Astrocyte of the spinal cord (primary cell): Measurements from ENCODE around the gene NMUR1.

Experiments
- DNase-seq: peaks from one replicate; pipeline ENCODE4 v3.0.0; 2011; ENCODE audit warnings: low read depth, low spot score
- H3K4me3 ChIP-seq: 2 replicates; pipeline ENCODE4 v1.5.1; 2011; ENCODE audit warnings: low read depth, mild to moderate bottlenecking, low read length, moderate library complexity
- in situ Hi-C: cut with HindIII; loops from 2 replicates; pipeline ENCODE4 v1.10.0; 2017; ENCODE audit warnings: low sequenced_read_pairs
- TF ChIP-seq, protein P1 (sequence below): IDR thresholded peaks from 2 replicates; pipeline ENCODE4 v1.5.1; 2012; ENCODE audit warnings: low read depth, mild to moderate bottlenecking, low read length, inconsistent platforms

Gene NMUR1

DNA sequence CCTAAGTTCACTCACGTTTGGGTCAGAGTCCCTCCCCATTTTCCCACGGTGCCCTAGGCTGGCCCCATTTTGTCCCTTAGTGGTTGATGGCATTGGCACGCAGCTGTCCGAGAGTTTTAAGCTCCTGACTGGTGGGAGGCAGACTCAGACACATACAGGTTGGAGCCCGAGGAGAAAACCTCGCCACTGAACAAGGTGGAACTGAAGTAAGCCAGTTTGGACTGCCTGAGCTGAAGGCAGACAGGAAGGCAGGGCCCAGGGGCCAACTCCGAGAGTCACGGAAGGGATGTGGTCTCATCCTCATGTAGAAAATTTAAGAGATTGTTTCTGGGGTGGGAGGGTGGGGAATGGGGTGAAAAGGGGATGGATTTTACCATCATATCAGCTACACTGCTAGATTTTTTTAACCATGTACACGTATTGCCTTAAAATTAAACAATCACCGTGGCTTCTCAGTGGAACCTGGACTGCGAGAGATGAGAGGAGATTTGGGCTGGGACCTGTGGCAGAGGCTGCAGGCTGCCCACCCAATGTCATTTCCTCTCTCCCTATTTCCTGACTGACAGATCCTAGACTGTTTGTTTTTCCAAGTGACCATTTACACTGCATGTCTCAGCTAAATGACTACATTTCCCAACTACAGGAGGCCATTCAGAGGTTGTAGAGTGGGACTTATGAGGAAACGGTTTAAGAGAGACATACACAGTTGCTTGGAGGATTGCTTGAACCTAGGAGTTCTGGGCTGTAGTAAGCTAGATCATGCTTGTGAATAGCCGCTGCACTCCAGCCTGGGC is 19.4 kb upstream of the NMUR1 start:
- no peak overlapping the region for H3K4me3 ChIP-seq
- TF ChIP-seq, protein P1, sequence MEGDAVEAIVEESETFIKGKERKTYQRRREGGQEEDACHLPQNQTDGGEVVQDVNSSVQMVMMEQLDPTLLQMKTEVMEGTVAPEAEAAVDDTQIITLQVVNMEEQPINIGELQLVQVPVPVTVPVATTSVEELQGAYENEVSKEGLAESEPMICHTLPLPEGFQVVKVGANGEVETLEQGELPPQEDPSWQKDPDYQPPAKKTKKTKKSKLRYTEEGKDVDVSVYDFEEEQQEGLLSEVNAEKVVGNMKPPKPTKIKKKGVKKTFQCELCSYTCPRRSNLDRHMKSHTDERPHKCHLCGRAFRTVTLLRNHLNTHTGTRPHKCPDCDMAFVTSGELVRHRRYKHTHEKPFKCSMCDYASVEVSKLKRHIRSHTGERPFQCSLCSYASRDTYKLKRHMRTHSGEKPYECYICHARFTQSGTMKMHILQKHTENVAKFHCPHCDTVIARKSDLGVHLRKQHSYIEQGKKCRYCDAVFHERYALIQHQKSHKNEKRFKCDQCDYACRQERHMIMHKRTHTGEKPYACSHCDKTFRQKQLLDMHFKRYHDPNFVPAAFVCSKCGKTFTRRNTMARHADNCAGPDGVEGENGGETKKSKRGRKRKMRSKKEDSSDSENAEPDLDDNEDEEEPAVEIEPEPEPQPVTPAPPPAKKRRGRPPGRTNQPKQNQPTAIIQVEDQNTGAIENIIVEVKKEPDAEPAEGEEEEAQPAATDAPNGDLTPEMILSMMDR, result no peak
- DNase-seq, result no peak
- in situ Hi-C loops, result no loop called here

DNA sequence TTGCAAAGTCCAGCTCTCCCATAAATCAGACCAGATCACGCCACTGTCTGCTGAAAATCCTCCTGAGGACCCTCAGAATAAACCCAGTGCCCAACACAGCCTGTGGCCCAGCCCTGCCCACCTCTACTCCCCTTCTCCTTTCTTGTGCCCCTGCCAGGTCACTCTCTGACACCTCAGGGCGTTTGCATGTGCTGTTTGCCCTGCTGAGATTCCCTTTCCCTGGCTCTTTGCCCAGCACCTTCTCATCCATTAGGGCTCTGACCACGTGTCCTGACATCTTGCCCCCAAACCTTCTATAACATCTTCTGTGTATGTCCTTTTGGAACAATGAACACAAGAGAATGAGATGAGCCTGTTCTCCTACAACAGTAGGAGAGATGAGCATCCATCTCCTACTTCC is 18.5 kb upstream of the NMUR1 start:
- TF ChIP-seq, protein P1, result no peak
- in situ Hi-C loops, result no loop called here
- no peak for DNase-seq

DNA sequence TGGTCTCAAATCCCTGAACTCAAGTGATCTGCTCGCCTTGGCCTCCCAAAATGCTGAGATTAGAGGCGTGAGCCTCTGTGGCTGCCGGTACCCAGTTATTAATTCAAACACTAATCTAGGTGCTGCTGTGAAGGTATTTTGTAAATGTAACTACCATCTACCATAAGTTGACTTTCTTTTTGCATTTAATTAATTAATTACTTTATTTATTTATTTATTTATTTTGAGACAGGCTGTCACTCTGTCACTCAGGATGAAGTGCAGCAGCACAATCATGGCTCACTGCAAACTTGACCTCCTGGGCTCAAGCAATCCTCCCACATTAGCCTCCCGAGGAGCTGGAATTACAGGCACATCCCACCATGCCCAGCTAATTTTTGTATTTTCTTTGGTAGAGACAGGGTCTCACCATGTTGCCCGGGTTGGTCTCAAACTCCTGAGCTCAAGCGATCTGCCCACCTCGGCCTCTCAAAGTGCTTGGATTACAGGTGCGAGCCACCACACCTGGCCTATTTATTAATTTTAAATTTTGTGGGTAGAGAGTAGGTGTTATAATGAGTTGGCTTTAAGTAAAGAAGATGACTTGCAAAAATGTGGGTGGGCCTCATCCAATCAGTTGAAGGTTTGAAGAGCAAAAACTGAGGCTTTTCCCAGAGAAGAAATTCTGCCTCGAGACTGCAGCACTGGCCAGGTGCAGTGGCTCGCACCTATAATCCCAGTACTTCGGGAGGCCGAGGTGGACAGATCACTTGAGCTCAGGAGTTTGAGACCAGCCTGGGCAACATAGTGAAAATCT is 17.3 kb upstream of the NMUR1 start:
- TF ChIP-seq, protein P1, result no peak
- no peak for DNase-seq
- in situ Hi-C loops, result no loop called here
- no peak overlapping the region for H3K4me3 ChIP-seq

More for the DNA sequence above, 18.5 kb upstream of the NMUR1 start:
- H3K4me3 ChIP-seq, result no peak overlapping the region

DNA sequence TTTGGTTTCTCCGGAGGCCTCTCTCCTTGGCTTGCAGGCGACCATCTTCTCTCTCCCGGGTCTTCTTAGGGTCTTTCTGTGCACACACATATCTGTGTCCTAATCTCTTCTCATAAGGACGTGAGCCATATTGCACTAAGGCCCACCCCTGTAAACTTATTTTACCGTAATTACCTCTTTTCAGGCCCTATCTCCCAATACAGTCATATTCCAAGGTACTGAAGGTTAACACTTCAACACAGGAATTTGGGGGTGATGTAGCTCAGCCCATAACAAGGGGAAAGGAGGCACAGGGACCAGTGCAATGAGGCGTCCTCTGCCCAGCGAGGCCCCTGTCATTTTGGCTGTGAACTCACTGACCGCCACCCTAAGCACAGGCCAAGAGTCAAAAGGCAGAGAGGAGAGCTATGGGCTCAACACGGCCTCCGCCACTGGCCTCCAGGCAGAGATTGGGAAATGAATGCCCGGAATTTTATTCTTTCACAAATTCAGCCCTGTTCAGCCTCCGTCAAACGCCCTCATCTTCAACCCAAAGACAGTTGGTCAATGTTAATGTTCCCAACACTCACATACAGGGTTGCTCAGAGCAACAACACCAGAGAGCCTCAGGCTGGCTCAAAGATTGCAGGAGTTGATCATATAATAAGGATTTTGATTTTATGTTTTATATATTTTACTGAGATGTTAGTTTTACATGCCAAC is 15.9 kb upstream of the NMUR1 start:
- in situ Hi-C loops, result no loop called here
- H3K4me3 ChIP-seq, result no peak overlapping the region
- no peak for DNase-seq
- TF ChIP-seq, protein P1, result no peak

DNA sequence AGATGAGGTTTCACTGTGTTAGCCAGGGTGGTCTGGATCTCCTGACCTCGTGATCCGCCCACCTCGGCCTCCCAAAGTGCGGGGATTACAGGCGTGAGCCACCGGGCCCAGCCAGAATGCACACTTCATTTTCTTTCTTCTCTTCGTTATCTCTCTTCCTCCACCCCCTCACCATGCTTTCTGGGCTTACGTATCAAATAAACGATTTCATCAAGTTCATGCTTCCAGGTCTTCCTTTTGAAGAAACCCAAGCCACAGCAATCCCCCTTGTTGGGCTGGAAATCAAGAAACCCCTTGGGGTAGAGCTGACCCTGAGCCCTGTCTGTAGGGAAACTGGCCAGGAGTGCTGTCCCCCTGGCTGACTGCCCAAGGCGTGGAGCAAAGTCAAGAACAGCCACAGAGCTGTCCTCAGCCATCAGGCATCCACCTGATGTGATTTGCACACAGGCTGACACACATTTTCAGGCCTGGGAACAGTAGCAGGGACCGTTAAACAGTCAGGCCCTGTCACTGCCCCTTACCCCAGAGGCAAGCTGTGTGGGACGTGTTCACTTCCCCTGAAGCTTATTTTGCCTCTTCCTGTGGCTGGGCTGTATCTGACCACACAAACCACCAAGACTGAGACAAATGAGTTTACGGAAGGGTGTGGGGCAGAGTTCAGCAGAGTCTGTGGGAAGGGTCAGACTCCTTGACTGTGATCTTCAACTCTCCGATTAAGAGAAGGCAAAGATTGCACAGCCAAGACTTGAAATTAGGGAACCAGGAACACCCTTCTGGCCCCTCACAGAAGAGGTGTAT is 15.1 kb upstream of the NMUR1 start:
- H3K4me3 ChIP-seq, result no peak overlapping the region
- in situ Hi-C loops, result no loop called here
- DNase-seq, result peak; percentile 54
- TF ChIP-seq, protein P1, result no peak

DNA sequence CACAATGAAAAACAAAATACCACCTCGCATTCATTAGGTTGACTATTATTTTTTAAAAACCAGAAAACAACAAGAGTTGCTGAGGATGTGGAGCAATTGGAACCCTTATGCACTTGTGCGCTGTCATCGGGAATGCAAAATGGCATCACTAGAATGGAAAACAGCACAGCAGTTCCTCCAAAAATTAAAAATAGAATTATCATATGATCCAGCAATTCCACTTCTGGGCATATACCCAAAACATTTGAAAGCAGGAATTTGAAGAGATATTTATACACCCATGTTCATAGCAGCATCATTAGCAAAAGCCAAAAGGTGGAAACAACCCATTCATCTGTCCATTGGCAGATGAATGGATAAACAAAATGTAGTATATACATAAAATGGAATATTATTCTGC is 11.9 kb upstream of the NMUR1 start:
- no peak overlapping the region for H3K4me3 ChIP-seq
- DNase-seq, result no peak
- TF ChIP-seq, protein P1, result no peak
- in situ Hi-C loops, result no loop called here
